Trophoblast cell (in vitro differentiated cells and primary cell): ENCODE results near the gene GIMAP5.

Experiments
- DNase-seq, 2 donors: peaks; one replicate each; pipeline ENCODE4 v3.0.0-alpha.2; 2016
- H2AFZ ChIP-seq: 2 replicates; pipeline ENCODE4 v1.6.1; 2013; ENCODE audit warnings: low read length, moderate library complexity, mild to moderate bottlenecking; ENCODE audit not compliant: insufficient read depth, poor library complexity
- H2AK5ac ChIP-seq: 2 replicates; pipeline ENCODE4 v1.6.1; 2013; ENCODE audit warnings: mild to moderate bottlenecking, low read length
- H2BK120ac ChIP-seq: 2 replicates; pipeline ENCODE4 v1.6.1; 2013; ENCODE audit warnings: low read length, mild to moderate bottlenecking, moderate library complexity; ENCODE audit not compliant: insufficient read depth, poor library complexity
- H2BK12ac ChIP-seq: 2 replicates; pipeline ENCODE4 v1.6.1; 2013; ENCODE audit warnings: mild to moderate bottlenecking, low read length, moderate library complexity
- H2BK5ac ChIP-seq: 2 replicates; pipeline ENCODE4 v1.6.1; 2013; ENCODE audit warnings: low read length, low read depth, moderate library complexity, mild to moderate bottlenecking; ENCODE audit not compliant: poor library complexity
- H3K14ac ChIP-seq: 2 replicates; pipeline ENCODE4 v1.6.1; 2013; ENCODE audit warnings: mild to moderate bottlenecking, low read length
- H3K18ac ChIP-seq: 2 replicates; pipeline ENCODE4 v1.6.1; 2013; ENCODE audit warnings: mild to moderate bottlenecking, low read length
- H3K23ac ChIP-seq: 2 replicates; pipeline ENCODE4 v1.6.1; 2013; ENCODE audit warnings: low read length
- H3K27ac ChIP-seq: 2 replicates; pipeline ENCODE4 v1.5.1; 2013; ENCODE audit warnings: low read depth, mild to moderate bottlenecking, inconsistent platforms, low read length, moderate library complexity
- H3K27me3 ChIP-seq: 2 replicates; pipeline ENCODE4 v1.6.1; 2013; ENCODE audit warnings: inconsistent platforms, mild to moderate bottlenecking, low read length, moderate library complexity; ENCODE audit not compliant: insufficient read depth
- H3K36me3 ChIP-seq, 2 experiments: 1 replicate in 1 of 2; 2 replicates in 1 of 2; pipeline ENCODE4 v1.6.1; 2013; ENCODE audit warnings: low read length in 2 of 2, mild to moderate bottlenecking in 2 of 2, moderate library complexity in 1 of 2; ENCODE audit not compliant: insufficient read depth in 2 of 2, control insufficient read depth in 1 of 2
- H3K4ac ChIP-seq: 2 replicates; pipeline ENCODE4 v1.6.1; 2013; ENCODE audit warnings: low read depth, mild to moderate bottlenecking, low read length, moderate library complexity
- H3K4me1 ChIP-seq, 2 experiments: 1 replicate in 1 of 2; 2 replicates in 1 of 2; pipeline ENCODE4 v1.6.1; 2013; ENCODE audit warnings: low read length in 2 of 2, mild to moderate bottlenecking in 2 of 2, moderate library complexity in 1 of 2; ENCODE audit not compliant: insufficient read depth in 2 of 2, control insufficient read depth in 1 of 2
- H3K4me2 ChIP-seq: 2 replicates; pipeline ENCODE4 v1.6.1; 2013; ENCODE audit warnings: inconsistent platforms, mild to moderate bottlenecking, low read length, moderate library complexity
- H3K4me3 ChIP-seq: 2 replicates; pipeline ENCODE4 v1.5.1; 2013; ENCODE audit warnings: mild to moderate bottlenecking, low read depth, low read length, inconsistent platforms
- H3K79me1 ChIP-seq: one replicate; pipeline ENCODE4 v1.6.1; 2013; ENCODE audit warnings: low read length
- H3K79me2 ChIP-seq: 2 replicates; pipeline ENCODE4 v1.6.1; 2013; ENCODE audit warnings: low read length, mild to moderate bottlenecking; ENCODE audit not compliant: control insufficient read depth, insufficient read depth, poor library complexity
- H3K9ac ChIP-seq: 2 replicates; pipeline ENCODE4 v1.6.1; 2013; ENCODE audit warnings: mild to moderate bottlenecking, low read length
- H3K9me3 ChIP-seq: 2 replicates; pipeline ENCODE4 v1.6.1; 2013; ENCODE audit warnings: low read depth, mild to moderate bottlenecking, control low read depth, inconsistent platforms, low read length; ENCODE audit not compliant: insufficient read depth
- H4K12ac ChIP-seq: 2 replicates; pipeline ENCODE4 v1.6.1; 2013; ENCODE audit warnings: low read depth, mild to moderate bottlenecking, low read length, moderate library complexity
- H4K8ac ChIP-seq: 2 replicates; pipeline ENCODE4 v1.6.1; 2013; ENCODE audit warnings: low read depth, mild to moderate bottlenecking, low read length, moderate library complexity
- H4K91ac ChIP-seq: one replicate; pipeline ENCODE4 v1.6.1; 2013; ENCODE audit warnings: low read depth, mild to moderate bottlenecking, low read length, moderate library complexity
- WGBS: extraction: QIAGEN DNeasy Blood & Tissue Kit; methylation state at CpG from one replicate; pipeline ENCODE4 v1.1.7; 2013; ENCODE audit warnings: missing lambda C conversion rate; ENCODE audit not compliant: insufficient read length, insufficient coverage; ENCODE audit errors: extremely low coverage; 5-methylcytosine and 5-hydroxymethylcytosine counted together

Gene GIMAP5

DNA sequence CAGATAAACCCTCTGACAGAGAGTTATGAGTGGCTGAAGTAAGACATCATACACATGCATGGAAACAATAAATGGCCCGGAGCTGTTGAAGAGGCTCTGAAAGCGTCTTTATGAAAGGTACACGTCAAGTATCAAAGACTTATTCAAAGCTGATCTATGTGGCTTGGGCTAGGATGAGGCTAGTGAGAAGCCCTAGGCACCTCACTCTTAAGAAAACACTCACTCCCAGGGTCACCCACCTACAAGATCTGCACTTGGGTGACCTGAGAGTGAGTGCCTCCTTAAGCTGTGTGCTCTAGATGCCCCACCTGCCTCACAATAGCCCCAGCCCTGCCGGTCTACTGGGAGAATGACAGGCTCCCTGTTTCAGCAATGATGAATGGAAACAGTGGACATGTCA is 21.9 kb upstream of the GIMAP5 start:
- Histone ChIP-seq H3K18ac (no peak overlapping the region), H2AFZ (no peak overlapping the region), H3K27ac (no peak overlapping the region), H3K79me1 (no peaks in the 10 kb centered on the region), H3K9me3 (peaks cover 2% of the 10 kb centered on the region), H4K91ac (no peak overlapping the region), H3K4me1 (no peaks in the 10 kb centered on the region), H3K4me2 (no peak overlapping the region), H3K36me3 (no peaks in the 10 kb centered on the region), H3K27me3 (peaks cover 3% of the 10 kb centered on the region), H3K14ac (no peak overlapping the region), H2BK12ac (no peak overlapping the region), H2BK5ac (no peak overlapping the region), H2AK5ac (no peak overlapping the region), H3K23ac (no peak overlapping the region), H3K4me3 (no peak overlapping the region), H4K8ac (no peak overlapping the region), H3K4ac (no peak overlapping the region), H4K12ac (no peak overlapping the region), H3K9ac (no peak overlapping the region), H3K79me2 (no peaks in the 10 kb centered on the region), H2BK120ac (no peak overlapping the region)
- DNase-seq = no peak
- WGBS = no CpG with 5 or more reads among the region's 4 CpGs

DNA sequence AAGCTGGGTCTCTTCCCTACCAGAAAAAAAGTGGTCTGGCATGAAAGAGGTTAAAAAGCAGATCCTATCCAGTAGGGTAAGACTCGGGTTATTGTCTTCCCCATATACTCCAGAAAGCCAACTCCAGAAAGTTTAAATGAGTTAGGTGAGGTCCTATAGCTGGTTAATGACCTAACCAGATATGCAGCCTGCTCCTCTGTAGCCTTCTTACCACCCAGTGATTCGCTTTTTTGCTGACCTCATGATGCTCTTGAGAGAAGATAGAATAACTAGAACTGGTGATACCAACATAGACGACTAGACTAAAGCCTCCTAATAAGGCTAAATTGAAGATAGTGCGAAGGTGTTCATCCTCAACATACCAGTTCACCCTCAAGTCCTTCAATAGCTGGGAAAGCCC is 21.5 kb upstream of the GIMAP5 start:
- no peak overlapping the region for H2AFZ ChIP-seq
- no peak overlapping the region for H4K91ac ChIP-seq
- H3K79me2 ChIP-seq = no peaks in the 10 kb centered on the region
- no peak overlapping the region for H3K23ac ChIP-seq
- no peak overlapping the region for H4K12ac ChIP-seq
- H2BK12ac ChIP-seq = no peak overlapping the region
- no peaks in the 10 kb centered on the region for H3K36me3 ChIP-seq
- H3K4me2 ChIP-seq = no peak overlapping the region
- H3K4me1 ChIP-seq = no peaks in the 10 kb centered on the region
- H4K8ac ChIP-seq = no peak overlapping the region
- no peak overlapping the region for H2AK5ac ChIP-seq
- H3K27me3 ChIP-seq = peaks cover 3% of the 10 kb centered on the region
- H3K4me3 ChIP-seq = no peak overlapping the region
- H3K18ac ChIP-seq = no peak overlapping the region
- no peak overlapping the region for H3K9ac ChIP-seq
- H3K9me3 ChIP-seq = peaks cover 2% of the 10 kb centered on the region
- H3K79me1 ChIP-seq = no peaks in the 10 kb centered on the region
- H3K4ac ChIP-seq = no peak overlapping the region
- WGBS = no CpG with 5 or more reads among the region's 4 CpGs
- H3K27ac ChIP-seq = no peak overlapping the region
- no peak overlapping the region for H2BK5ac ChIP-seq
- no peak for DNase-seq
- H2BK120ac ChIP-seq = no peak overlapping the region
- no peak overlapping the region for H3K14ac ChIP-seq

DNA sequence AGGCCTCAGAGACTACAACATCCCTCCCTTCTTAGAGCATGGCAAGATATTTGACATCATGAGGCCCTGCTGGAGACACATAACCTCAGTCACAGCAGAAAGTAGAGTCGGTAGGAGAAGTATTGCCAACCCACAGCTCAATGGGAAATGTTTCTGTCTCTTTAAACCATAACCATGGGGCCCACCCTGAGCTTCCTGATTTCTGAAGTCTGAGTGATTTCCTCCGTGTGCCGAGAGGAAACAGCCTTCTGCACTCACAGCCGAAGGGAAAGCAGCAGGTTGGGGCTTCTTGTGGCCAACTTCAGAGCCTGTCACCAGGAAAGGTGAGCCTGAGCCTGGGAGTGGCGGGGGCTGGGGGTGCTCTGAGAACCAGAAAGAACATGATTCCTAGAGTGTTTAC is 20.9 kb upstream of the GIMAP5 start, which contains the start of gene GIMAP1:
Gene GIMAP1 (plus strand): TSS at position 246 of the 400 bp plus-strand sequence. CDS start 2,435 bp downstream, outside the sequence.
- H3K4me2 ChIP-seq = no peak within 1 kb of the TSS
- no CpG with 5 or more reads among the region's 5 CpGs for WGBS
- H3K9ac ChIP-seq = no peak within 1 kb of the TSS
- H3K4me1 ChIP-seq = no peaks in the 10 kb centered on the region
- no peak within 1 kb of the TSS for H4K12ac ChIP-seq
- no peaks in the 10 kb centered on the region for H3K79me2 ChIP-seq
- no peak for DNase-seq
- no peaks in the 10 kb centered on the region for H3K36me3 ChIP-seq
- no peak within 1 kb of the TSS for H2AK5ac ChIP-seq
- H3K18ac ChIP-seq = no peak within 1 kb of the TSS
- no peak within 1 kb of the TSS for H4K8ac ChIP-seq
- no peak within 1 kb of the TSS for H3K4ac ChIP-seq
- peaks cover 2% of the 10 kb centered on the region for H3K9me3 ChIP-seq
- no peak within 1 kb of the TSS for H4K91ac ChIP-seq
- no peak within 1 kb of the TSS for H3K14ac ChIP-seq
- H2BK5ac ChIP-seq = no peak within 1 kb of the TSS
- H3K27ac ChIP-seq = no peak within 1 kb of the TSS
- peaks cover 3% of the 10 kb centered on the region for H3K27me3 ChIP-seq
- no peak within 1 kb of the TSS for H3K23ac ChIP-seq
- H2AFZ ChIP-seq = no peak within 1 kb of the TSS
- no peak within 1 kb of the TSS for H2BK12ac ChIP-seq
- H2BK120ac ChIP-seq = no peak within 1 kb of the TSS
- no peaks in the 10 kb centered on the region for H3K79me1 ChIP-seq
- no peak within 1 kb of the TSS for H3K4me3 ChIP-seq

DNA sequence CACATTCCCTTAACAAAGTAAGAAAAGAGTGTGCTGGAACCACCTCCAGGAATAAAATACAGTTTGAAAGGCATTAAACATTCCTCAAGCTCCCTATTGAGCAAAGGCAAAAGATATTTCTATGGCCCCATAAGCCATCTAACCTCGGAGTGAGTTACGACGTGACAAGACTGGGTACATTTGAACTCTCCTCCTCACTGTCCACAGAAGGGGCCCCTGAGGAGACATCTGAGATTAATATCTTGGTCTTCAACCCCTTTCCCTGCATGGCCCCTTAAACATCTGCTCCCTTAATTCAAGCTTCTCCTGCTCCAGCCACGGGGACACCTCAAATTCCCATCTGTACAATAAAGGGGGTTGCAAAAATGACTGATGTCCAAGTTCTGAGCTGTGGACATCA is 20.3 kb upstream of the GIMAP5 start:
- no CpG with 5 or more reads among the region's 4 CpGs for WGBS

More for the DNA sequence above, 20.3 kb upstream of the GIMAP5 start:
- H3K23ac ChIP-seq = no peak overlapping the region
- H4K8ac ChIP-seq = no peak overlapping the region
- no peak overlapping the region for H3K27ac ChIP-seq
- no peak overlapping the region for H3K18ac ChIP-seq
- no peak overlapping the region for H3K9ac ChIP-seq
- H3K4me2 ChIP-seq = no peak overlapping the region
- no peaks in the 10 kb centered on the region for H3K79me2 ChIP-seq
- no peak overlapping the region for H2AK5ac ChIP-seq
- H3K4me1 ChIP-seq = no peaks in the 10 kb centered on the region
- no peak overlapping the region for H4K91ac ChIP-seq
- peaks cover 2% of the 10 kb centered on the region for H3K9me3 ChIP-seq
- H3K4me3 ChIP-seq = no peak overlapping the region
- H2BK120ac ChIP-seq = no peak overlapping the region
- no peak overlapping the region for H4K12ac ChIP-seq
- no peak for DNase-seq
- H3K27me3 ChIP-seq = peaks cover 3% of the 10 kb centered on the region
- no peak overlapping the region for H2AFZ ChIP-seq
- H2BK12ac ChIP-seq = no peak overlapping the region
- no peak overlapping the region for H3K14ac ChIP-seq
- no peak overlapping the region for H2BK5ac ChIP-seq
- H3K4ac ChIP-seq = no peak overlapping the region
- no peaks in the 10 kb centered on the region for H3K79me1 ChIP-seq
- H3K36me3 ChIP-seq = no peaks in the 10 kb centered on the region
